ENCODE results near the gene GCN1.

GRCh38 chr12:120229487-120230325, 35.2 kb upstream of the GCN1 start:
- TF ChIP-seq, protein P1, sequence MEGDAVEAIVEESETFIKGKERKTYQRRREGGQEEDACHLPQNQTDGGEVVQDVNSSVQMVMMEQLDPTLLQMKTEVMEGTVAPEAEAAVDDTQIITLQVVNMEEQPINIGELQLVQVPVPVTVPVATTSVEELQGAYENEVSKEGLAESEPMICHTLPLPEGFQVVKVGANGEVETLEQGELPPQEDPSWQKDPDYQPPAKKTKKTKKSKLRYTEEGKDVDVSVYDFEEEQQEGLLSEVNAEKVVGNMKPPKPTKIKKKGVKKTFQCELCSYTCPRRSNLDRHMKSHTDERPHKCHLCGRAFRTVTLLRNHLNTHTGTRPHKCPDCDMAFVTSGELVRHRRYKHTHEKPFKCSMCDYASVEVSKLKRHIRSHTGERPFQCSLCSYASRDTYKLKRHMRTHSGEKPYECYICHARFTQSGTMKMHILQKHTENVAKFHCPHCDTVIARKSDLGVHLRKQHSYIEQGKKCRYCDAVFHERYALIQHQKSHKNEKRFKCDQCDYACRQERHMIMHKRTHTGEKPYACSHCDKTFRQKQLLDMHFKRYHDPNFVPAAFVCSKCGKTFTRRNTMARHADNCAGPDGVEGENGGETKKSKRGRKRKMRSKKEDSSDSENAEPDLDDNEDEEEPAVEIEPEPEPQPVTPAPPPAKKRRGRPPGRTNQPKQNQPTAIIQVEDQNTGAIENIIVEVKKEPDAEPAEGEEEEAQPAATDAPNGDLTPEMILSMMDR (IDR thresholded peaks at IDR 0.05): no peak
- TF ChIP-seq POLR2AphosphoS5 (IDR thresholded peaks at IDR 0.05) (no peak), POLR2A (IDR thresholded peaks at IDR 0.05) (no peak)

All from prostate gland (tissue), 2 donors.